ENCODE results near the gene RHOF. TPM values are rescaled to one million over a fixed set of nuclear protein-coding genes. Genes with fewer than 3 reads are reported as not detected.

RHOF gene
- total RNA-seq, 1 experiment from 2014 or later: 116 TPM

DNA sequence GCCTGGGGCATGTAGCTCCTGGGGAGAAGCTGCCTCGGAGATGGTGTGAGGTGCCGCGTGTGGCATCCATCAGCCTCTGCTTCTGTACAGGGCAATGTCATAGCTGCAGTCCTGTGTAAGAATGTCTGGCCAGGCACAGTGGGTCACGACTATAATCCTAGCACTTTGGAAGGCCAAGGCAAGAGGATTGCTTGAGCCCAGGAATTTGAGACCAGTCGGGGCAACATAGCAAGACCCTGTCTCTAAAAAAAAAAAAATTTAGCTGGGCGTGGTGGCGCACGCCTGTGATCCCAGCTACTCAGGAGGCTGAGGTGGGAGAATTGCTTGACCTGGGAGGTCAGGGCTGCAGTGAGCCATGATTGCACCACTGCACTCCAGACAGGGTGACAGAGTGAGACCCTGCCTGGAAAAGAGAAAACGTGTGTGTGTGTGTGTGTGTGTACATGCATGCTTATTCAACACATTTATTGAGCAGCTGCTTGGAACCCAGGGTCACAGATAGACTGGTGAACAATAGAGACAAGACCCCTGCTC is 24.1 kb downstream of the RHOF start:
- Histone ChIP-seq H2AFZ (ENCODE audit: low read depth, low read length, poor library complexity, severe bottlenecking) (no peak overlapping the region), H3K4me1 (ENCODE audit: control insufficient read depth in 1 of 2, insufficient read depth in 2 of 2, low read length in 2 of 2) (peaks cover 37 to 44% of the 10 kb centered on the region in 2 experiments), H3K27me3 (ENCODE audit: insufficient read depth, low read length) (no peaks in the 10 kb centered on the region), H3K79me2 (ENCODE audit: insufficient read depth, low read length) (no peaks in the 10 kb centered on the region), H3K27ac (ENCODE audit: low read depth, low read length) (no peak overlapping the region), H4K20me1 (ENCODE audit: insufficient read depth) (no peaks in the 10 kb centered on the region), H3K4me2 (ENCODE audit: low read length) (no peak overlapping the region), H3K9me3 (ENCODE audit: control insufficient read depth in 1 of 2, insufficient read depth in 1 of 2, low read depth in 1 of 2, low read length in 2 of 2) (no peaks in the 10 kb centered on the region), H3K9ac (ENCODE audit: low read length) (no peak overlapping the region), H3K9me2 (ENCODE audit: insufficient read depth) (no peaks in the 10 kb centered on the region), H3K4me3 (replicated peaks in 1 of 2; ENCODE audit: low read depth in 1 of 2, low read length in 2 of 2) (no peak overlapping the region), H3K36me3 (ENCODE audit: control insufficient read depth in 1 of 2, insufficient read depth in 2 of 2, low read length in 2 of 2) (no peaks in the 10 kb centered on the region)
- ChIA-PET RAD21 (ENCODE audit: low non-redundant PET in 1 of 2, low total read pairs in 2 of 2, uncharacterized antibody in 2 of 2, unreplicated experiment in 2 of 2) (no interaction called here), CTCF (no interaction called here), POLR2A (no interaction called here)
- TF ChIP-seq, protein P1, sequence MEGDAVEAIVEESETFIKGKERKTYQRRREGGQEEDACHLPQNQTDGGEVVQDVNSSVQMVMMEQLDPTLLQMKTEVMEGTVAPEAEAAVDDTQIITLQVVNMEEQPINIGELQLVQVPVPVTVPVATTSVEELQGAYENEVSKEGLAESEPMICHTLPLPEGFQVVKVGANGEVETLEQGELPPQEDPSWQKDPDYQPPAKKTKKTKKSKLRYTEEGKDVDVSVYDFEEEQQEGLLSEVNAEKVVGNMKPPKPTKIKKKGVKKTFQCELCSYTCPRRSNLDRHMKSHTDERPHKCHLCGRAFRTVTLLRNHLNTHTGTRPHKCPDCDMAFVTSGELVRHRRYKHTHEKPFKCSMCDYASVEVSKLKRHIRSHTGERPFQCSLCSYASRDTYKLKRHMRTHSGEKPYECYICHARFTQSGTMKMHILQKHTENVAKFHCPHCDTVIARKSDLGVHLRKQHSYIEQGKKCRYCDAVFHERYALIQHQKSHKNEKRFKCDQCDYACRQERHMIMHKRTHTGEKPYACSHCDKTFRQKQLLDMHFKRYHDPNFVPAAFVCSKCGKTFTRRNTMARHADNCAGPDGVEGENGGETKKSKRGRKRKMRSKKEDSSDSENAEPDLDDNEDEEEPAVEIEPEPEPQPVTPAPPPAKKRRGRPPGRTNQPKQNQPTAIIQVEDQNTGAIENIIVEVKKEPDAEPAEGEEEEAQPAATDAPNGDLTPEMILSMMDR (IDR thresholded peaks at IDR 0.05 in 2 of 3, conservative IDR thresholded peaks at IDR 0.05 in 1 of 3; ENCODE audit: borderline replicate concordance in 1 of 3, insufficient read depth in 1 of 3, low read depth in 2 of 3, low read length in 2 of 3): no peak
- TF ChIP-seq, protein P2, sequence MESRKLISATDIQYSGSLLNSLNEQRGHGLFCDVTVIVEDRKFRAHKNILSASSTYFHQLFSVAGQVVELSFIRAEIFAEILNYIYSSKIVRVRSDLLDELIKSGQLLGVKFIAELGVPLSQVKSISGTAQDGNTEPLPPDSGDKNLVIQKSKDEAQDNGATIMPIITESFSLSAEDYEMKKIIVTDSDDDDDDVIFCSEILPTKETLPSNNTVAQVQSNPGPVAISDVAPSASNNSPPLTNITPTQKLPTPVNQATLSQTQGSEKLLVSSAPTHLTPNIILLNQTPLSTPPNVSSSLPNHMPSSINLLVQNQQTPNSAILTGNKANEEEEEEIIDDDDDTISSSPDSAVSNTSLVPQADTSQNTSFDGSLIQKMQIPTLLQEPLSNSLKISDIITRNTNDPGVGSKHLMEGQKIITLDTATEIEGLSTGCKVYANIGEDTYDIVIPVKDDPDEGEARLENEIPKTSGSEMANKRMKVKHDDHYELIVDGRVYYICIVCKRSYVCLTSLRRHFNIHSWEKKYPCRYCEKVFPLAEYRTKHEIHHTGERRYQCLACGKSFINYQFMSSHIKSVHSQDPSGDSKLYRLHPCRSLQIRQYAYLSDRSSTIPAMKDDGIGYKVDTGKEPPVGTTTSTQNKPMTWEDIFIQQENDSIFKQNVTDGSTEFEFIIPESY (IDR thresholded peaks at IDR 0.05; ENCODE audit: extremely low read depth, insufficient replicate concordance, low read length): no peak
- TF ChIP-seq SIN3A (IDR thresholded peaks at IDR 0.05; ENCODE audit: low read depth) (no peak), ZFX (IDR thresholded peaks at IDR 0.05) (no peak), TCF7L2 (IDR thresholded peaks at IDR 0.05; ENCODE audit: borderline replicate concordance, extremely low read depth, insufficient read depth, insufficient read length) (no peak), YY1 (IDR thresholded peaks at IDR 0.05; ENCODE audit: extremely low read depth, insufficient replicate concordance, low read depth, low read length) (no peak), SRF (IDR thresholded peaks at IDR 0.05; ENCODE audit: low read depth) (no peak), CBX3 (IDR thresholded peaks at IDR 0.05; ENCODE audit: low read depth) (no peak), EZH2 (IDR thresholded peaks at IDR 0.05) (no peak)
- TF ChIP-seq, protein P3, sequence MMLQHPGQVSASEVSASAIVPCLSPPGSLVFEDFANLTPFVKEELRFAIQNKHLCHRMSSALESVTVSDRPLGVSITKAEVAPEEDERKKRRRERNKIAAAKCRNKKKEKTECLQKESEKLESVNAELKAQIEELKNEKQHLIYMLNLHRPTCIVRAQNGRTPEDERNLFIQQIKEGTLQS (IDR thresholded peaks at IDR 0.05): no peak
- TF ChIP-seq, protein P4, sequence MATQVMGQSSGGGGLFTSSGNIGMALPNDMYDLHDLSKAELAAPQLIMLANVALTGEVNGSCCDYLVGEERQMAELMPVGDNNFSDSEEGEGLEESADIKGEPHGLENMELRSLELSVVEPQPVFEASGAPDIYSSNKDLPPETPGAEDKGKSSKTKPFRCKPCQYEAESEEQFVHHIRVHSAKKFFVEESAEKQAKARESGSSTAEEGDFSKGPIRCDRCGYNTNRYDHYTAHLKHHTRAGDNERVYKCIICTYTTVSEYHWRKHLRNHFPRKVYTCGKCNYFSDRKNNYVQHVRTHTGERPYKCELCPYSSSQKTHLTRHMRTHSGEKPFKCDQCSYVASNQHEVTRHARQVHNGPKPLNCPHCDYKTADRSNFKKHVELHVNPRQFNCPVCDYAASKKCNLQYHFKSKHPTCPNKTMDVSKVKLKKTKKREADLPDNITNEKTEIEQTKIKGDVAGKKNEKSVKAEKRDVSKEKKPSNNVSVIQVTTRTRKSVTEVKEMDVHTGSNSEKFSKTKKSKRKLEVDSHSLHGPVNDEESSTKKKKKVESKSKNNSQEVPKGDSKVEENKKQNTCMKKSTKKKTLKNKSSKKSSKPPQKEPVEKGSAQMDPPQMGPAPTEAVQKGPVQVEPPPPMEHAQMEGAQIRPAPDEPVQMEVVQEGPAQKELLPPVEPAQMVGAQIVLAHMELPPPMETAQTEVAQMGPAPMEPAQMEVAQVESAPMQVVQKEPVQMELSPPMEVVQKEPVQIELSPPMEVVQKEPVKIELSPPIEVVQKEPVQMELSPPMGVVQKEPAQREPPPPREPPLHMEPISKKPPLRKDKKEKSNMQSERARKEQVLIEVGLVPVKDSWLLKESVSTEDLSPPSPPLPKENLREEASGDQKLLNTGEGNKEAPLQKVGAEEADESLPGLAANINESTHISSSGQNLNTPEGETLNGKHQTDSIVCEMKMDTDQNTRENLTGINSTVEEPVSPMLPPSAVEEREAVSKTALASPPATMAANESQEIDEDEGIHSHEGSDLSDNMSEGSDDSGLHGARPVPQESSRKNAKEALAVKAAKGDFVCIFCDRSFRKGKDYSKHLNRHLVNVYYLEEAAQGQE (IDR thresholded peaks at IDR 0.05; ENCODE audit: low read depth): no peak
- intact Hi-C loops (cut with micrococcal nuclease): no loop called here
- ATAC-seq (no peak), DNase-seq (ENCODE audit: low read depth, low spot score) (no peak)
- BruUV-seq (replicated peaks): no TSS peak

Measured in HCT116 (cell line).